NCI-H2227 (cell line): ENCODE data around the gene MYEOV.
A peak's percentile ranks its signal among the peaks of the same experiment; 100 is the strongest.

Experiments used
- DNase-seq: peaks from one replicate; lab custom pipeline; 2025; ENCODE audit not compliant: unreplicated experiment; lab: John Stamatoyannopoulos, UW

The MYEOV gene

GRCh38 chr11:69301081-69301454 lies 7.1 kb downstream of the MYEOV start:
- DNase-seq: no peak

GRCh38 chr11:69301455-69302401 lies 7.8 kb downstream of the MYEOV start:
- no peak for DNase-seq

- DNase-seq: no peak
Observed at GRCh38 chr11:69302447-69303020, 8.6 kb downstream of the MYEOV start.

- DNase-seq: no peak
Observed at GRCh38 chr11:69303427-69303826, 9.5 kb downstream of the MYEOV start.

- DNase-seq: no peak
Observed at GRCh38 chr11:69304258-69304657, 10.3 kb downstream of the MYEOV start.

GRCh38 chr11:69304686-69305085 lies 10.7 kb downstream of the MYEOV start:
- no peak for DNase-seq

- DNase-seq: no peak
Observed at GRCh38 chr11:69305885-69306540, 12.1 kb downstream of the MYEOV start.

- no peak for DNase-seq
Observed at GRCh38 chr11:69306821-69307220, 12.9 kb downstream of the MYEOV start.

GRCh38 chr11:69307421-69307820 lies 13.5 kb downstream of the MYEOV start:
- no peak for DNase-seq

- DNase-seq: no peak
Observed at GRCh38 chr11:69307871-69308431, 14.0 kb downstream of the MYEOV start.

- no peak for DNase-seq
Observed at GRCh38 chr11:69308491-69308911, 14.5 kb downstream of the MYEOV start.

GRCh38 chr11:69308936-69309615 lies 15.1 kb downstream of the MYEOV start:
- no peak for DNase-seq

GRCh38 chr11:69309631-69310280 lies 15.8 kb downstream of the MYEOV start:
- DNase-seq: no peak

- no peak for DNase-seq
Observed at GRCh38 chr11:69310351-69310750, 16.4 kb downstream of the MYEOV start.

GRCh38 chr11:69310934-69311766 lies 17.2 kb downstream of the MYEOV start:
- no peak for DNase-seq

GRCh38 chr11:69311767-69312385 lies 17.9 kb downstream of the MYEOV start:
- peak; percentile 25 for DNase-seq

GRCh38 chr11:69312453-69313404 lies 18.8 kb downstream of the MYEOV start:
- no peak for DNase-seq

- DNase-seq: no peak
Observed at GRCh38 chr11:69313992-69314391, 20.0 kb downstream of the MYEOV start.
